HepG2 (cell line): ENCODE measurements around the gene HOXA4. TPM values are rescaled to one million over a fixed set of nuclear protein-coding genes. Genes with fewer than 3 reads are reported as not detected.
A peak's percentile ranks its signal among the peaks of the same experiment; 100 is the strongest.

Source experiments
- ATAC-seq: fragments of 200-7000 bp; cut with Tn5 transposase; 3 replicates; pipeline ENCODE4 v1.9.1; 2020; ENCODE audit warnings: mild to moderate bottlenecking, moderate library complexity
- BruUV-seq: library from RNA; stranded (reverse); fragments of 400-500 nt; replicated peaks from 2 replicates; lab custom pipeline; 2021; lab: Mats Ljungman, UMichigan
- CTCF ChIA-PET: fragments of 300-600 bp; formaldehyde crosslinking; extraction: SDS; loops from one replicate; lab custom pipeline; 2021; ENCODE audit warnings: low total read pairs, inconsistent platforms, low intra/inter-chr PET ratio; lab: Yijun Ruan, JAX
- POLR2A ChIA-PET: fragments of 350-600 bp; sonication (Branson Sonifier 250); formaldehyde crosslinking; loops from one replicate; lab custom pipeline; 2020; ENCODE audit warnings: antibody characterized with exemption, inconsistent platforms; lab: Yijun Ruan, JAX
- DNase-seq: peaks from one replicate; pipeline ENCODE4 v3.0.0-alpha.2; 2015; ENCODE audit warnings: low spot score
- FAIRE-seq: peaks from 3 replicates; lab custom pipeline; 2011; peaks lifted over from hg19 to GRCh38; lab: Jason Lieb, UNC
- H2AFZ ChIP-seq: one replicate; pipeline ENCODE4 v1.6.1; 2011; ENCODE audit warnings: low read length, inconsistent platforms
- H3K27ac ChIP-seq: fragments of 300-600 bp; 3 replicates; pipeline ENCODE4 v1.8.0; 2011; ENCODE audit warnings: mixed run types, mild to moderate bottlenecking, mixed read lengths, low read length, inconsistent platforms; ENCODE audit not compliant: insufficient read depth; ENCODE audit errors: extremely low read length
- H3K27me3 ChIP-seq, 2 experiments: fragments of 200-600 bp in 1 of 2; 2 replicates in 1 of 2; 3 replicates in 1 of 2; pipeline versions ENCODE4 v1.6.0 to v1.8.0; 2011; ENCODE audit warnings: low read length in 2 of 2, mild to moderate bottlenecking in 2 of 2, moderate library complexity in 2 of 2, inconsistent platforms in 1 of 2; ENCODE audit not compliant: insufficient read depth in 2 of 2, control insufficient read depth in 1 of 2
- H3K36me3 ChIP-seq, 2 experiments: fragments of 200-600 bp in 1 of 2; replicated peaks in 1 of 2; 2 replicates in 1 of 2; 3 replicates in 1 of 2; pipeline versions ENCODE4 v1.5.1 to v1.8.0; 2011; ENCODE audit warnings: low read length in 2 of 2, inconsistent platforms in 1 of 2; ENCODE audit not compliant: insufficient read depth in 2 of 2, control insufficient read depth in 1 of 2
- H3K4me1 ChIP-seq: 2 replicates; pipeline ENCODE4 v1.5.1; 2012; ENCODE audit warnings: low read length, inconsistent platforms; ENCODE audit not compliant: insufficient read depth
- H3K4me2 ChIP-seq: 2 replicates; pipeline ENCODE4 v1.6.0; 2011; ENCODE audit warnings: low read depth, low read length, inconsistent platforms
- H3K4me3 ChIP-seq, 3 experiments: fragments of 200-600 bp in 1 of 3; sonication (generic), shearing (Covaris generic) in 1 of 3; replicated peaks in 1 of 3; 2 replicates each; pipeline ENCODE4 v1.5.1; 2011 to 2016; ENCODE audit warnings: low read length in 3 of 3, inconsistent platforms in 2 of 3, low read depth in 2 of 3, mild to moderate bottlenecking in 2 of 3, control low read depth in 1 of 3, mixed read lengths in 1 of 3; ENCODE audit not compliant: insufficient read depth in 1 of 3
- H3K79me2 ChIP-seq: one replicate; pipeline ENCODE4 v1.6.1; 2011; ENCODE audit warnings: low read length, inconsistent platforms; ENCODE audit not compliant: insufficient read depth
- H3K9ac ChIP-seq: 2 replicates; pipeline ENCODE4 v1.6.0; 2011; ENCODE audit warnings: mild to moderate bottlenecking, low read depth, low read length, inconsistent platforms; ENCODE audit not compliant: insufficient read depth
- H3K9me3 ChIP-seq: 2 replicates; pipeline ENCODE4 v1.5.1; 2012; ENCODE audit warnings: mild to moderate bottlenecking, low read length
- H4K20me1 ChIP-seq: 2 replicates; pipeline ENCODE4 v1.6.0; 2011; ENCODE audit warnings: inconsistent platforms, mild to moderate bottlenecking, low read length, moderate library complexity; ENCODE audit not compliant: insufficient read depth
- MEIS1 ChIP-seq: sonication (generic); formaldehyde crosslinking; IDR thresholded peaks from 2 replicates; pipeline ENCODE4 v1.9.0; 2021; ENCODE audit warnings: mild to moderate bottlenecking, missing genetic modification reagents, moderate library complexity, borderline replicate concordance
- PITX1 ChIP-seq: sonication (generic); formaldehyde crosslinking; IDR thresholded peaks from 2 replicates; pipeline ENCODE4 v1.5.1; 2020; ENCODE audit warnings: mild to moderate bottlenecking, missing genetic modification reagents
- SATB2 ChIP-seq: sonication (generic); formaldehyde crosslinking; IDR thresholded peaks from 2 replicates; pipeline ENCODE4 v1.5.0; 2020; ENCODE audit warnings: missing genetic modification reagents
- SMAD1 ChIP-seq: sonication (generic); formaldehyde crosslinking; IDR thresholded peaks from 2 replicates; pipeline ENCODE4 v1.4.0; 2020; ENCODE audit warnings: missing genetic modification reagents, low read depth, mild to moderate bottlenecking, borderline replicate concordance
- ZNF205 ChIP-seq: IDR thresholded peaks from 2 replicates; pipeline ENCODE4 v1.6.1; 2018; ENCODE audit warnings: missing biosample characterization, missing genetic modification reagents
- WGBS: methylation state at CpG from one replicate; pipeline ENCODE4 v1.1.6; 2017; ENCODE audit warnings: low lambda C conversion rate; 5-methylcytosine and 5-hydroxymethylcytosine counted together
- in situ Hi-C: cut with HindIII; loops from 2 replicates; pipeline ENCODE4 v1.10.0; 2017; ENCODE audit warnings: low pct_unique_long_range_greater_than_20kb; ENCODE audit not compliant: extremely low pct_ligation_motif_present
- intact Hi-C: fragments of 100-400 bp; cut with micrococcal nuclease; formaldehyde crosslinking; loops from one replicate; pipeline ENCODE4 v1.10.0; 2022; ENCODE audit not compliant: unreplicated experiment
- microRNA counts: library from miRNA; unstranded; fragments of <30 nt; microRNA quantifications from one replicate; lab custom pipeline; 2015
- microRNA-seq: library from miRNA; unstranded; fragments of <30 nt; microRNA quantifications from one replicate; pipeline ENCODE4, GENCODE V29; 2020
- polyA plus RNA-seq, 8 experiments: library from polyadenylated mRNA; depleted of rRNA in 3 of 8; stranded (reverse) in 7 of 8; unstranded in 1 of 8; fragments of >200 nt; fragmentation: Illumina TruSeq in 4 of 8; extraction: Trizol in 4 of 8; gene quantifications; 2 replicates each; pipeline versions ENCODE4 v1.2.1 to v1.2.3, GENCODE V29; 2011 to 2016; ENCODE audit warnings: low read depth in 4 of 8, missing spikeins in 1 of 8, mixed read lengths in 1 of 8; ENCODE audit not compliant: insufficient read depth in 1 of 8
- small RNA-seq, 3 experiments: library from RNA; depleted of rRNA; stranded (forward); fragments of <200 nt; gene quantifications; one replicate each; pipeline ENCODE3, GENCODE V24; 2012; ENCODE audit warnings: low read depth in 2 of 3, low replicate concordance in 1 of 3; ENCODE audit not compliant: insufficient read length in 3 of 3, insufficient read depth in 2 of 3
- total RNA-seq, 5 experiments: library from RNA; depleted of rRNA; stranded (reverse); fragments of >200 nt; fragmentation: Illumina TruSeq; extraction: Trizol; gene quantifications; 2 replicates each; pipeline ENCODE4 v1.2.3, GENCODE V29; 2016; ENCODE audit warnings: low read depth in 1 of 5

Gene HOXA4
- total and polyA plus RNA-seq, 2 of the 13 experiments (the other 11 are each of a cell fraction or from before 2014, with no cell fraction given): 2.4 to 5.4 TPM

DNA sequence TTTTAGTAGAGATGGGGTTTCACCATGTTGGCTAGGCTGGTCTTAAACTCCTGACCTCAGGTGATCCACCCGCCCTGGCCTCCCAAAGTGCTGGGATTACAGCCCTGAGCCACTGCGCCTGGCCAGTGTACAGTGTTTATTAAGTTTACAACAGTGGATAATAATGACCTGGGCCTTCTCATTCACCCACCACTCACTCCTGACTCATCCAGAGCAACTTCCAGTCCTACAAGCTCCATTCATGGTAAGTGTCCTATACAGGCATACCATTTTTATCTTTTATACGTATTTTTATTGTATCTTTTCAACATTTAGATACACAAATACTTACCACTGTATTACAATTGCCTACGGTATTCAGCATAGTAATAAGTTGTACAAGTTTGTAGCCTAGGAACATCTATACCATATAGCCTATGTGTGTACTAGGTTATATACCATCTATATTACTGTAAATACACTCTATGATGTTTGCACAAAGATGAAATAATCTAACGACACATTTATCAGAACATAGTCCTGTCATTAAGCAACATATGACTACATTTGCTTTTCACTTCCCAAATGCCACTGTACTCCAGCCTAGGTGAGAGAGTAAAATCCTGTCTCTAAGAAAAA, 51.8 kb downstream of the HOXA4 start:
- intact Hi-C loops (no loop called here), in situ Hi-C loops (no loop called here)
- BruUV-seq: no TSS peak
- DNase-seq: no peak
- H3K79me2 ChIP-seq: no peaks in the 10 kb centered on the region
- no peak overlapping the region for H3K9ac ChIP-seq
- no peak for ATAC-seq
- no peak overlapping the region for H2AFZ ChIP-seq
- H3K4me2 ChIP-seq: no peak overlapping the region
- ChIA-PET CTCF (no interaction called here), POLR2A (no interaction called here)
- WGBS: 71% methylated on average over 5 of the region's 5 CpGs
- H3K9me3 ChIP-seq: no peaks in the 10 kb centered on the region
- H3K4me3 ChIP-seq: no peak overlapping the region
- no peaks in the 10 kb centered on the region for H3K36me3 ChIP-seq
- no peak for TF ChIP-seq ZNF205 (CRISPR knock-in tag)
- no peak for TF ChIP-seq SMAD1 (CRISPR knock-in tag)
- TF ChIP-seq SATB2 (CRISPR knock-in tag): no peak
- TF ChIP-seq MEIS1 (CRISPR knock-in tag): no peak
- no peak for TF ChIP-seq PITX1 (CRISPR knock-in tag)
- no peak for FAIRE-seq
- H3K4me1 ChIP-seq: peaks cover 26% of the 10 kb centered on the region
- H4K20me1 ChIP-seq: no peaks in the 10 kb centered on the region
- H3K27me3 ChIP-seq: no peaks in the 10 kb centered on the region
- H3K27ac ChIP-seq: no peak overlapping the region

MicroRNAs encoded within 50 kb of the gene (microRNA counts, 767-probe panel; counts per million panel counts)
- not detected for microRNA hsa-miR-196b-5p (lab: Ali Mortazavi, UCI)

Small RNAs within 50 kb of the gene (microRNA-seq; reads per million reads assigned to microRNA genes)
- 32.7 reads per million, percentile 62 among the genes with 10 or more reads in this experiment for gene MIR196B

Small RNAs within 50 kb of the gene (small RNA-seq; reads per million reads assigned to genes)
- gene AC004080.5 (0 reads per million in 3 experiments), gene RF01977 (0 reads per million in 3 experiments)

Other genes starting within 250 kb of the HOXA4 start
- gene HOXA1, start 34.8 kb downstream of the HOXA4 start, total RNA-seq (2016; rRNA removed; fragmentation: Illumina TruSeq; extraction: Trizol): 0.20 TPM in 1 of 2 replicates, not detected in the other
- 0.18 and 0.31 TPM in 2 replicates for gene HOXA1, start 34.8 kb downstream of the HOXA4 start, polyA plus RNA-seq (2011; rRNA removed)
- 0.22 TPM in 1 of 2 replicates, not detected in the other for gene HOXA2, start 28.1 kb downstream of the HOXA4 start, total RNA-seq (2016; rRNA removed; fragmentation: Illumina TruSeq; extraction: Trizol)
- gene HOXA2, start 28.1 kb downstream of the HOXA4 start, polyA plus RNA-seq (2011; rRNA removed): 0.20 and 0.29 TPM in 2 replicates
- 3.2 and 3.9 TPM in 2 replicates for gene HOXA5, start 12.9 kb upstream of the HOXA4 start, total RNA-seq (2016; rRNA removed; fragmentation: Illumina TruSeq; extraction: Trizol)
- gene HOXA5, start 12.9 kb upstream of the HOXA4 start, polyA plus RNA-seq (2011; rRNA removed): 3.6 and 4.0 TPM in 2 replicates
- gene HOXA6, start 17.0 kb upstream of the HOXA4 start, total RNA-seq (2016; rRNA removed; fragmentation: Illumina TruSeq; extraction: Trizol): 0.95 and 1.3 TPM in 2 replicates
- gene HOXA6, start 17.0 kb upstream of the HOXA4 start, polyA plus RNA-seq (2011; rRNA removed): 0.68 and 1.5 TPM in 2 replicates
- 2.1 and 2.9 TPM in 2 replicates for gene HOXA3, start 21.8 kb upstream of the HOXA4 start, total RNA-seq (2016; rRNA removed; fragmentation: Illumina TruSeq; extraction: Trizol)
- gene HOXA3, start 21.8 kb upstream of the HOXA4 start, polyA plus RNA-seq (2011; rRNA removed): 4.3 and 4.6 TPM in 2 replicates
- gene HOXA7, start 25.9 kb upstream of the HOXA4 start, total RNA-seq (2016; rRNA removed; fragmentation: Illumina TruSeq; extraction: Trizol): not detected in 2 replicates
- 0.05 and 0.10 TPM in 2 replicates for gene HOXA7, start 25.9 kb upstream of the HOXA4 start, polyA plus RNA-seq (2011; rRNA removed)
- not detected in 2 replicates for gene HOXA9, start 34.8 kb upstream of the HOXA4 start, total RNA-seq (2016; rRNA removed; fragmentation: Illumina TruSeq; extraction: Trizol)
- not detected in 2 replicates for gene HOXA9, start 34.8 kb upstream of the HOXA4 start, polyA plus RNA-seq (2011; rRNA removed)
- not detected in 2 replicates for gene HOXA10, start 43.6 kb upstream of the HOXA4 start, total RNA-seq (2016; rRNA removed; fragmentation: Illumina TruSeq; extraction: Trizol)
- 0.03 TPM in 1 of 2 replicates, not detected in the other for gene HOXA10, start 43.6 kb upstream of the HOXA4 start, polyA plus RNA-seq (2011; rRNA removed)
- gene HOXA11, start 54.5 kb upstream of the HOXA4 start, total RNA-seq (2016; rRNA removed; fragmentation: Illumina TruSeq; extraction: Trizol): not detected in 2 replicates
- 0.04 TPM in 1 of 2 replicates, not detected in the other for gene HOXA11, start 54.5 kb upstream of the HOXA4 start, polyA plus RNA-seq (2011; rRNA removed)
- 0.04 TPM in 2 replicates for gene HOXA13, start 69.3 kb upstream of the HOXA4 start, total RNA-seq (2016; rRNA removed; fragmentation: Illumina TruSeq; extraction: Trizol)
- gene HOXA13, start 69.3 kb upstream of the HOXA4 start, polyA plus RNA-seq (2011; rRNA removed): 0.01 TPM in 1 of 2 replicates, not detected in the other
- gene EVX1, start 112.0 kb upstream of the HOXA4 start, total RNA-seq (2016; rRNA removed; fragmentation: Illumina TruSeq; extraction: Trizol): not detected in 2 replicates
- not detected in 2 replicates for gene EVX1, start 112.0 kb upstream of the HOXA4 start, polyA plus RNA-seq (2011; rRNA removed)